Lung (tissue), 12 donors: Measurements from ENCODE around the gene SULT4A1. TPM values are rescaled to one million over a fixed set of nuclear protein-coding genes. Genes with fewer than 3 reads are reported as not detected.

Experiments
- ATAC-seq: fragments of 200-7000 bp; cut with Tn5 transposase; one replicate; pipeline ENCODE4 v1.9.1; 2020; ENCODE audit warnings: moderate number of reproducible peaks; ENCODE audit not compliant: insufficient read depth, low FRiP score
- DNase-seq, 3 donors: peaks; one replicate each; pipeline ENCODE4 v3.0.0-alpha.2; 2013 to 2017
- H3K27ac ChIP-seq, 2 donors: one replicate each; pipeline ENCODE4 v1.5.1; 2013; ENCODE audit warnings: mild to moderate bottlenecking in 2 of 2, moderate library complexity in 2 of 2, control low read depth in 1 of 2, inconsistent platforms in 1 of 2, low read depth in 1 of 2, low read length in 1 of 2
- H3K27me3 ChIP-seq, 3 donors: one replicate each; pipeline ENCODE4 v1.5.1; 2013; ENCODE audit warnings: low read length in 2 of 3; ENCODE audit not compliant: control insufficient read depth in 3 of 3, insufficient read depth in 3 of 3
- H3K36me3 ChIP-seq, 4 donors: one replicate each; pipeline ENCODE4 v1.5.1; 2013; ENCODE audit warnings: low read length in 4 of 4, mild to moderate bottlenecking in 1 of 4, moderate library complexity in 1 of 4; ENCODE audit not compliant: control insufficient read depth in 4 of 4, insufficient read depth in 4 of 4
- H3K4me1 ChIP-seq, 5 donors: one replicate each; pipeline ENCODE4 v1.5.1; 2013; ENCODE audit warnings: low read length in 5 of 5, mild to moderate bottlenecking in 2 of 5, moderate library complexity in 1 of 5; ENCODE audit not compliant: control insufficient read depth in 5 of 5, insufficient read depth in 5 of 5
- H3K4me3 ChIP-seq: one replicate; pipeline ENCODE4 v1.5.1; 2013; ENCODE audit warnings: mild to moderate bottlenecking, control low read depth, moderate library complexity
- H3K9ac ChIP-seq, 2 donors: one replicate each; pipeline ENCODE4 v1.5.1; 2013; ENCODE audit warnings: low read length in 2 of 2, control low read depth in 1 of 2; ENCODE audit not compliant: insufficient read depth in 1 of 2
- H3K9me3 ChIP-seq, 4 donors: one replicate each; pipeline ENCODE4 v1.5.1; 2013; ENCODE audit warnings: low read length in 3 of 4, mild to moderate bottlenecking in 1 of 4, moderate library complexity in 1 of 4; ENCODE audit not compliant: control insufficient read depth in 4 of 4, insufficient read depth in 3 of 4
- CTCF ChIP-seq: IDR thresholded peaks from 2 replicates; pipeline ENCODE4 v1.5.1; 2012; ENCODE audit warnings: mild to moderate bottlenecking; ENCODE audit errors: control extremely low read depth, extremely low read depth
- WGBS, 2 donors: extraction: QIAGEN DNeasy Blood & Tissue Kit; methylation state at CpG; one replicate each; pipeline ENCODE4 v1.1.7; 2013; 5-methylcytosine and 5-hydroxymethylcytosine counted together
- polyA plus RNA-seq, 2 donors: library from polyadenylated mRNA; stranded (reverse); fragments of 200-250 nt; gene quantifications; one replicate each; pipeline ENCODE4 v1.2.1, GENCODE V29; 2013
- total RNA-seq, 2 donors: library from RNA; depleted of rRNA in 1 of 2; stranded (reverse); fragments of >200 nt in 1 of 2; gene quantifications; one replicate each; pipeline ENCODE4 v1.2.1, GENCODE V29; 2014 to 2021
- donor health status: control.
- donor health status: control.
- donor health status: Bipolar disorder and iron deficiency.
- donor health status: healthy.
- donor health status: DM: yes; HTN: yes; CAD: no.

The SULT4A1 gene
- total and polyA plus RNA-seq, 4 donors: 0.06 to 0.31 (median 0.26) TPM; not detected in 1

DNA sequence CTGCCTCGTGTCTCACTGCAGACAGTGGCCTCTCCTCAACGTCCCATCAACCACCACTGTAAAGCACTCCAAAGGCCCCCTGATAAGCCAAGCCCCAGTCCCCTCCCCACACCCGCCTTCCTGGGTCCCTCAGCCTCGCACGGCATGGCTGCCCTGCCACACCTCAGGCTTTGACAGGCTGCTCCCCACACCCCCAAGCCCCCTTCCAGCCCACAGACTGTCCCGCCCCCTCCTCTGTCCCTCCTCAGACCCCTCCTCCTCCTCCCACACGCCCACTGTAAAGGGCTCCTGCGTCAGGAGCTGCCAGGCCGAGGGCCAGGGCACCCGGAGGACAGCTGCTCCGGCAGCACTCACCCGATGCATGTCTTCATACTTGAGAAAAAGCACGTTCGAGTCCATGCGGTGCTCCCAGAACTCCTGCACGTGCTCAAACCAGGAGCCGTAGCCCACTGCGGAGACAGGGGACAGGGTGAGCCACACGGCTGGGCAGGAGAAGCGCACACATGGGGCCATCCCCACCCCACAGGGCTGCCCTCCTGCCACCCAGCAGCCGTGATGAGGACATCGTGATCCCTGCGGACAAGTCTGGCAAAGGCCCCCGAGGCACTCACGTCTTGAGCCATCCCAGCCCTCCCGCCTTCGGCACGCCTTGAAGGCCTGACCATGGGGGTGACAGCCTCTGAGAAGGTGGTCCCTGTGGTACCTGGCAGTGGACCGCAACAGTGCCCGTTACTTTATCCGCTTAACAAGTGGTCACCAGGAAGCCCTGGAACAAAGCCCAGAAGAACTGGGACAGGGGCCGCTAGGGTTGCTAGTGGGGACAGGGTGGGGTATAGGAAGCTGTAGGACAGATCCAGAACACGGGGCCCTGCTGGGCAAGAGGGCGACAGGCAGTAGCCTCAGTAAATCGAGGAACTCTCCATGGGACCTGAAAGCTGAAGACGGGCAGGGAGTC is 28.8 kb downstream of the SULT4A1 start:
- Histone ChIP-seq H3K4me1 (peaks cover 0 to 31% (median 12%) of the 10 kb centered on the region in 5 donors), H3K27ac (no peak overlapping the region), H3K9ac (no peak overlapping the region), H3K4me3 (no peak overlapping the region), H3K36me3 (no peaks in the 10 kb centered on the region), H3K9me3 (peaks cover 0 to 2% (median 0%) of the 10 kb centered on the region in 4 donors), H3K27me3 (peaks cover 0 to 12% (median 0%) of the 10 kb centered on the region in 3 donors)
- no peak for DNase-seq
- TF ChIP-seq CTCF: no peak
- 72 to 84% methylated on average over 36 of the region's 36 CpGs for WGBS, 2 donors
- ATAC-seq: no peak

DNA sequence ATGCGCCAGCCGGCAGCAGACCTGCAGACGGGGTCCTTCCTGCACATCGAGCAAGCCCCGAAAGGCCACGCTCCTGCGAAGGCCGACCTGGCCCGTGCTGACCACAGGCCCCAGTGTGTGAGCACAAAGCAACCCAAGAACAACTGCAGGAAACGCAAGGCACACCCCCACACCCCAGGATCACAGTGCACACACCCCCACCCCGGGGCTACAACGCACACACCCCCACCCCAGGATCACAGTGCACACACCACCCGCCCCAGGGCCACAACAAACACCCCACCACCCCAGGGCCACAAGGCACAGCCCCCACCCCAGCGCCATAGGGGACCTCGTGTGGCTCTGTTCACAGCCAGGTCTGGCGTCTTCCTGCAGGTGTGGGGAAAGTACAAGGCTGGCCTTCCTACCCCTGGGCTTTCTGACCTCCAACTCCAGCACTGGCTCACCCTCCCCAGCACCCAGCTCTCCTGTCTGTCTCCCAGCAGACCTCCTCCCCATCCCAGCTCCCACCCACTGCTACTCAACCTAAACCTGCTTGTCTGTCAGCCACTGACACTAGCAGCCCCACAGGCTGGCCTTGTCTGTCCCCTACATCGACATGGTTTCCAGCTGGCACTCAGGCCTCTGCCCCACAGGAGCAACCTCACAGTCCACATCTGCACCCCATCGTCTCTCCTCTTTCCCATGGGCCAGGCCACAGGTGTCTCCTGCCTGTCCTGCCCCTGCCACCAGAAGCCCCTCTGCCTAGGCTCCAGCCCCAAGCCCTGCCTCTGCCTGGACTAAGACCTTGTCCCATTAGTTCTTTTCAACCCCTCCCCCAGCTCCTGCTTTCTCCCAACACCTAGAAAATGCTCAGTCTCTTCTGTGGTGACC is 29.7 kb downstream of the SULT4A1 start:
- H3K27me3 ChIP-seq: peaks cover 0 to 12% (median 0%) of the 10 kb centered on the region in 3 donors
- 87 to 92% methylated on average over 18 of the region's 18 CpGs for WGBS, 2 donors
- no peak overlapping the region for H3K9ac ChIP-seq
- H3K4me1 ChIP-seq: peaks cover 0 to 32% (median 12%) of the 10 kb centered on the region in 5 donors
- no peak for ATAC-seq
- peaks cover 0 to 2% (median 0%) of the 10 kb centered on the region in 4 donors for H3K9me3 ChIP-seq
- H3K4me3 ChIP-seq: no peak overlapping the region
- H3K27ac ChIP-seq: no peak overlapping the region
- no peak for DNase-seq
- no peaks in the 10 kb centered on the region for H3K36me3 ChIP-seq
- no peak for TF ChIP-seq CTCF

GRCh38 chr22:43831561-43832392 is 30.5 kb downstream of the SULT4A1 start:
- Histone ChIP-seq H3K27me3 (peaks cover 0 to 12% (median 0%) of the 10 kb centered on the region in 3 donors), H3K36me3 (no peaks in the 10 kb centered on the region), H3K4me3 (no peak overlapping the region), H3K4me1 (peaks cover 0 to 34% (median 12%) of the 10 kb centered on the region in 5 donors), H3K27ac (no peak overlapping the region), H3K9ac (no peak overlapping the region), H3K9me3 (peaks cover 0 to 2% (median 0%) of the 10 kb centered on the region in 4 donors)
- whole genome bisulfite sequencing, 2 donors: 91 to 92% methylated on average over 33 of the region's 33 CpGs
- no peak for TF ChIP-seq CTCF
- DNase-seq (no peak), ATAC-seq (no peak)
